Measurements from ENCODE around the gene PARVA.

DNA sequence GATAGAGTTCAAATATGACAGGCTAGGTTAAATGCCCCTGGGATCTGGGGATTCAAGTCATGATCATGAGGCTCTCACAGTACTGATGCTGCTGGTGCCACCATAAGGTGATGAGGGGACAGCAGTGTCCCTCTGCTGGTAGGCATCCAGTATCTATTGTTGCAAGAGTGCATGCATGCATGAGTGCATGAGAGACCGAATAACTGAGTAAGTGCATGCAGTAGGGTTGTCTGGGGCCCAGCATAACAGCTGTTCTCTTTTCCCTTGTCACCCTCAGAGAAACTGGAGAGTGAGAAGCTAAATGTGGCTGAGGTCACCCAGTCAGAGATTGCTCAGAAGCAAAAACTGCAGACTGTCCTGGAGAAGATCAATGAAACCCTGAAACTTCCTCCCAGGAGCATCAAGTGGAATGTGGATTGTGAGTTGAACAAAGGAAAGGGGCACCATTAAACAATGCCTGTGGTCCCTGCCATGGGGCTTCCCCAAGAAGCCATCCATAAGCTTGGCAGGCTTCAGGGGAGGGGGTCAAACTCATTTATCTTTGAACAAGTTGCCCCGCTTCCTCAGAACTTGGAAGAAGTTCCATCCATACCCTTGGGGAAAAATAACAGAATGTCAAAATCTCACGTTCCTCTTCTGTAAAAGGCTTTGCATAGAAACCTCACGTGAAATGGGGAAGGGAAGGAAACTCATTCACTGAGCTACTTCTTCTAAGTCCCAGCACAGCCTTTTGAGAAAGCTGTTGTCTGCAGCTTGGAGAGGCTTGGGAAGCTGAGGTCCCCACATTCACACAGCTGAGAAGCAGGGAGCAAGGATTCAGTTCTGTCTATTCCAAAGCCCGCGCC lies 119.0 kb downstream of the PARVA start:
- TF ChIP-seq POLR2AphosphoS5 (IDR thresholded peaks at IDR 0.05), result peak in 1 of 4 donors; percentile 26
- TF ChIP-seq, protein P1, sequence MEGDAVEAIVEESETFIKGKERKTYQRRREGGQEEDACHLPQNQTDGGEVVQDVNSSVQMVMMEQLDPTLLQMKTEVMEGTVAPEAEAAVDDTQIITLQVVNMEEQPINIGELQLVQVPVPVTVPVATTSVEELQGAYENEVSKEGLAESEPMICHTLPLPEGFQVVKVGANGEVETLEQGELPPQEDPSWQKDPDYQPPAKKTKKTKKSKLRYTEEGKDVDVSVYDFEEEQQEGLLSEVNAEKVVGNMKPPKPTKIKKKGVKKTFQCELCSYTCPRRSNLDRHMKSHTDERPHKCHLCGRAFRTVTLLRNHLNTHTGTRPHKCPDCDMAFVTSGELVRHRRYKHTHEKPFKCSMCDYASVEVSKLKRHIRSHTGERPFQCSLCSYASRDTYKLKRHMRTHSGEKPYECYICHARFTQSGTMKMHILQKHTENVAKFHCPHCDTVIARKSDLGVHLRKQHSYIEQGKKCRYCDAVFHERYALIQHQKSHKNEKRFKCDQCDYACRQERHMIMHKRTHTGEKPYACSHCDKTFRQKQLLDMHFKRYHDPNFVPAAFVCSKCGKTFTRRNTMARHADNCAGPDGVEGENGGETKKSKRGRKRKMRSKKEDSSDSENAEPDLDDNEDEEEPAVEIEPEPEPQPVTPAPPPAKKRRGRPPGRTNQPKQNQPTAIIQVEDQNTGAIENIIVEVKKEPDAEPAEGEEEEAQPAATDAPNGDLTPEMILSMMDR (IDR thresholded peaks at IDR 0.05), result peak in 1 of 4 experiments; percentile 9

All from sigmoid colon (tissue), 4 donors.